ENCODE measurements around the gene GUSB.
"Not testable (repeated sequence)": the region's sequence is repeated elsewhere in the genome, so short reads cannot be mapped to it uniquely, and the experiment has no call there.

DNA sequence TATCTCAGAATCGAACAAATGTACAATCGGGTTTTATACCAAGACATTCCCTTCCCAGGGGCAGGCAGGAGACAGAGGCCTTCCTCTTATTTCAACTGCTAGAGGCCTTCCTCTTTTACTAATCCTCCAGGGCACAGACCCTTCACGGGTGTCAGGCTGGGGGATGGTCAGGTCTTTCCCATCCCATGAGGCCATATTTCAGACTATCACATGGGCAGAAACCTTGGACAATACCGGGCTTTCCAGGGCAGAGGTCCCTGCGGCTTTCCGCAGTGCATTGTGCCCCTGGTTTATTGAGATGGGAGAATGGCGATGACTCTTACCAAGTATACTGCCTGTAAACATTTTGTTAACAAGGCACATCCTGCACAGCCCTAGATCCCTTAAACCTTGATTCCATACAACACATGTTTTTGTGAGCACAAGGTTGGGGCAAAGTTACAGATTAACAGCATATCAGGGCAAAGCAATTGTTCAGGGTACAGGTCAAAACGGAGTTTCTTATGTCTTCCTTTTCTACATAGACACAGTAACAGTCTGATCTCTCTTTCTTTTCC, 23.2 kb upstream of the GUSB start:
- TF ChIP-seq, protein P1, sequence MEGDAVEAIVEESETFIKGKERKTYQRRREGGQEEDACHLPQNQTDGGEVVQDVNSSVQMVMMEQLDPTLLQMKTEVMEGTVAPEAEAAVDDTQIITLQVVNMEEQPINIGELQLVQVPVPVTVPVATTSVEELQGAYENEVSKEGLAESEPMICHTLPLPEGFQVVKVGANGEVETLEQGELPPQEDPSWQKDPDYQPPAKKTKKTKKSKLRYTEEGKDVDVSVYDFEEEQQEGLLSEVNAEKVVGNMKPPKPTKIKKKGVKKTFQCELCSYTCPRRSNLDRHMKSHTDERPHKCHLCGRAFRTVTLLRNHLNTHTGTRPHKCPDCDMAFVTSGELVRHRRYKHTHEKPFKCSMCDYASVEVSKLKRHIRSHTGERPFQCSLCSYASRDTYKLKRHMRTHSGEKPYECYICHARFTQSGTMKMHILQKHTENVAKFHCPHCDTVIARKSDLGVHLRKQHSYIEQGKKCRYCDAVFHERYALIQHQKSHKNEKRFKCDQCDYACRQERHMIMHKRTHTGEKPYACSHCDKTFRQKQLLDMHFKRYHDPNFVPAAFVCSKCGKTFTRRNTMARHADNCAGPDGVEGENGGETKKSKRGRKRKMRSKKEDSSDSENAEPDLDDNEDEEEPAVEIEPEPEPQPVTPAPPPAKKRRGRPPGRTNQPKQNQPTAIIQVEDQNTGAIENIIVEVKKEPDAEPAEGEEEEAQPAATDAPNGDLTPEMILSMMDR (conservative IDR thresholded peaks at IDR 0.05 in 1 of 2, IDR thresholded peaks at IDR 0.05 in 1 of 2; ENCODE audit: extremely low read depth in 1 of 2, insufficient read depth in 1 of 2, low read depth in 1 of 2, low read length in 2 of 2), result not testable (repeated sequence)
- TF ChIP-seq EZH2 (IDR thresholded peaks at IDR 0.05; ENCODE audit: borderline replicate concordance, low read length), result not testable (repeated sequence)
